HG03039 (cell line): ENCODE data around the gene EBF3.

Source experiments
- ATAC-seq: cut with Tn5 transposase; IDR thresholded peaks from one replicate; pipeline ENCODE4 v1.9.1; 2021; ENCODE audit warnings: mild to moderate bottlenecking, moderate library complexity; ENCODE audit not compliant: unreplicated experiment

EBF3 gene

GRCh38 chr10:129877773-129878371, 86.2 kb downstream of the EBF3 start:
- ATAC-seq: no peak

- no peak for ATAC-seq
Observed at GRCh38 chr10:129876838-129877237, 87.2 kb downstream of the EBF3 start.

- no peak for ATAC-seq
Observed at GRCh38 chr10:129875993-129876726, 87.9 kb downstream of the EBF3 start.

- no peak for ATAC-seq
Observed at GRCh38 chr10:129873351-129873750, 90.7 kb downstream of the EBF3 start.

- no peak for ATAC-seq
Observed at GRCh38 chr10:129871966-129872365, 92.1 kb downstream of the EBF3 start.

- ATAC-seq: no peak
Observed at GRCh38 chr10:129870961-129871621, 93.0 kb downstream of the EBF3 start.

- ATAC-seq: no peak
Observed at GRCh38 chr10:129870474-129870757, 93.7 kb downstream of the EBF3 start.

- no peak for ATAC-seq
Observed at GRCh38 chr10:129869596-129870473, 94.2 kb downstream of the EBF3 start.

- no peak for ATAC-seq
Observed at GRCh38 chr10:129868449-129869035, 95.5 kb downstream of the EBF3 start.

GRCh38 chr10:129867631-129868179, 96.4 kb downstream of the EBF3 start:
- ATAC-seq: no peak

GRCh38 chr10:129866894-129867293, 97.2 kb downstream of the EBF3 start:
- no peak for ATAC-seq

GRCh38 chr10:129865960-129866359, 98.1 kb downstream of the EBF3 start:
- ATAC-seq: no peak

GRCh38 chr10:129865413-129865812, 98.7 kb downstream of the EBF3 start:
- ATAC-seq: no peak

- ATAC-seq: no peak
Observed at GRCh38 chr10:129864601-129865126, 99.4 kb downstream of the EBF3 start.

GRCh38 chr10:129864082-129864481, 100.0 kb downstream of the EBF3 start:
- ATAC-seq: no peak

GRCh38 chr10:129863201-129863663, 100.8 kb downstream of the EBF3 start:
- ATAC-seq: no peak

- no peak for ATAC-seq
Observed at GRCh38 chr10:129861776-129862531, 102.1 kb downstream of the EBF3 start.

GRCh38 chr10:129860396-129860795, 103.7 kb downstream of the EBF3 start:
- ATAC-seq: no peak

GRCh38 chr10:129859536-129859935, 104.5 kb downstream of the EBF3 start:
- no peak for ATAC-seq
